H1 (cell line): ENCODE results near the gene PLCB2.

Source experiments
- ATF3 ChIP-seq: IDR thresholded peaks from 2 replicates; pipeline ENCODE4 v1.6.1; 2011; ENCODE audit warnings: low read depth, mild to moderate bottlenecking, low read length; ENCODE audit not compliant: insufficient read depth
- CBX8 ChIP-seq: fragments of 300-800, 300-1000 bp; sonication (generic); IDR thresholded peaks from 2 replicates; pipeline ENCODE4 v1.7.1; 2016; ENCODE audit warnings: low read depth, low read length, borderline replicate concordance
- EZH2 ChIP-seq: fragments of 200-600 bp; sonication (generic); IDR thresholded peaks from 2 replicates; pipeline ENCODE4 v1.7.1; 2012; ENCODE audit warnings: low read depth, mild to moderate bottlenecking, moderate library complexity, low read length, inconsistent platforms; ENCODE audit not compliant: severe bottlenecking
- JUN ChIP-seq: IDR thresholded peaks from 2 replicates; pipeline ENCODE4 v1.6.1; 2011; ENCODE audit warnings: low read depth, mild to moderate bottlenecking, improper control_type of control experiment, low read length
- MAFK ChIP-seq: IDR thresholded peaks from 2 replicates; pipeline ENCODE4 v1.6.1; 2012; ENCODE audit warnings: low read depth, mild to moderate bottlenecking, improper control_type of control experiment, low read length
- TF ChIP-seq, protein P1 (sequence below), 3 experiments: IDR thresholded peaks; 1 replicate in 2 of 3; 2 replicates in 1 of 3; pipeline versions ENCODE4 v1.5.1 to v1.6.1; 2011; ENCODE audit warnings: low read length in 3 of 3, mild to moderate bottlenecking in 3 of 3, inconsistent platforms in 2 of 3, low read depth in 1 of 3, moderate library complexity in 1 of 3; ENCODE audit not compliant: insufficient read depth in 1 of 3; ENCODE audit errors: control extremely low read depth in 1 of 3

- TF ChIP-seq, protein P1, sequence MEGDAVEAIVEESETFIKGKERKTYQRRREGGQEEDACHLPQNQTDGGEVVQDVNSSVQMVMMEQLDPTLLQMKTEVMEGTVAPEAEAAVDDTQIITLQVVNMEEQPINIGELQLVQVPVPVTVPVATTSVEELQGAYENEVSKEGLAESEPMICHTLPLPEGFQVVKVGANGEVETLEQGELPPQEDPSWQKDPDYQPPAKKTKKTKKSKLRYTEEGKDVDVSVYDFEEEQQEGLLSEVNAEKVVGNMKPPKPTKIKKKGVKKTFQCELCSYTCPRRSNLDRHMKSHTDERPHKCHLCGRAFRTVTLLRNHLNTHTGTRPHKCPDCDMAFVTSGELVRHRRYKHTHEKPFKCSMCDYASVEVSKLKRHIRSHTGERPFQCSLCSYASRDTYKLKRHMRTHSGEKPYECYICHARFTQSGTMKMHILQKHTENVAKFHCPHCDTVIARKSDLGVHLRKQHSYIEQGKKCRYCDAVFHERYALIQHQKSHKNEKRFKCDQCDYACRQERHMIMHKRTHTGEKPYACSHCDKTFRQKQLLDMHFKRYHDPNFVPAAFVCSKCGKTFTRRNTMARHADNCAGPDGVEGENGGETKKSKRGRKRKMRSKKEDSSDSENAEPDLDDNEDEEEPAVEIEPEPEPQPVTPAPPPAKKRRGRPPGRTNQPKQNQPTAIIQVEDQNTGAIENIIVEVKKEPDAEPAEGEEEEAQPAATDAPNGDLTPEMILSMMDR (IDR thresholded peaks at IDR 0.05; ENCODE audit: control extremely low read depth in 1 of 3, insufficient read depth in 1 of 3, low read depth in 1 of 3, low read length in 3 of 3) = peak in 1 of 3 experiments; percentile 10; a peak in 1 of 4 replicates
- TF ChIP-seq EZH2 (no peak), CBX8 (no peak), MAFK (no peak), ATF3 (no peak), JUN (no peak)
These were observed 34.3 kb downstream of the PLCB2 start for GRCh38 chr15:40273428-40273827.
